ENCODE measurements around the gene SERBP1. TPM values are rescaled to one million over a fixed set of nuclear protein-coding genes. Genes with fewer than 3 reads are reported as not detected.
A peak's percentile ranks its signal among the peaks of the same experiment; 100 is the strongest.
"Not testable (repeated sequence)": the region's sequence is repeated elsewhere in the genome, so short reads cannot be mapped to it uniquely, and the experiment has no call there.

Gene SERBP1
- total RNA-seq, 1 donor from 2014 or later = 210 TPM

GRCh38 chr1:67440339-67440738 is 10.1 kb upstream of the SERBP1 start:
- no peak for DNase-seq

GRCh38 chr1:67439277-67440029 is 9.3 kb upstream of the SERBP1 start:
- no peak for DNase-seq

GRCh38 chr1:67437961-67438360 is 7.8 kb upstream of the SERBP1 start:
- no peak for DNase-seq

DNA sequence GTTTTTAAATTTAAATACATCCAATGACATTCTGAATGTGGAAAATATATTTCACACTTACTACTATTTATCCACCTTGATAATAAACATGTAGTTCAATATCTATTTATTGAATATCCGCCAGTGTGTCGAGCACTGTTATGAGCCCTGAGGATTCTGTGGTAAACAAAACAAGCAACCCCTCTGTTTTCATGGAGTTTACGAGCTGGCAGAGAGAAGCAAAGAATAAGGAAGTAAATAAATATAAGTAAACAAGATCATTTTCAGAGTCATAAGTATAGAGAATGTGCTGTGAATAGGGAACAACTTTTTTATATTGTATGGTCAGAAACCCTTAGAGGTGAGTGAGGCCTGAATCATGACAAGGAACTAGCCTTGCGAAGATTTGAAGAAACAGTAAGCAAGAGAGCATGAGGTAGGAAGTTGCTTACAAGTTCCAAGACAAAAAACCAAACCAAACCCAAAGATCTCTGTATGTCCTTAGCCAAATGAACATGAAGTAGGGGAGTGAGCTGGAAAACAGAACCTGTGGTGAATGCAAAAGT is 6.4 kb upstream of the SERBP1 start:
- DNase-seq = no peak

DNA sequence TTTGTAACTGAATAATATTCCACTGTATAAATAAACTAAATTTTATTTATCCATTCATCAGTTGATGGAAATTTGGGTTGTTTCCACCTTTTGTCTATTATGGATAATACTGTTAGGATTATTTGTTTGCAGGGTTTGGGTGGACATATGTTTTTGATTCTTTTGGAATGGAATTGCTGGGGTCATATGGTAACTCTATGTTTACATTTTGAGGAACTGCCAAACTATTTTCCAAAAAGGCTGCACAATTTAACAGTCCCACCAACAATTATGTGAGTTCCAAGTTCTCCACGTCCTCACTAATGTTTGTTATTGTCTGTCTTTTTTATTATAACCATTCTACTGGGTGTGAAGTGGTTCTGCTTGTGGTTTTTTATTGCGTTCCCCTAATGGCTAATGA is 4.3 kb upstream of the SERBP1 start:
- DNase-seq = peak; percentile 75

- DNase-seq = no peak
Measured at GRCh38 chr1:67433837-67434236, 3.6 kb upstream of the SERBP1 start.

DNA sequence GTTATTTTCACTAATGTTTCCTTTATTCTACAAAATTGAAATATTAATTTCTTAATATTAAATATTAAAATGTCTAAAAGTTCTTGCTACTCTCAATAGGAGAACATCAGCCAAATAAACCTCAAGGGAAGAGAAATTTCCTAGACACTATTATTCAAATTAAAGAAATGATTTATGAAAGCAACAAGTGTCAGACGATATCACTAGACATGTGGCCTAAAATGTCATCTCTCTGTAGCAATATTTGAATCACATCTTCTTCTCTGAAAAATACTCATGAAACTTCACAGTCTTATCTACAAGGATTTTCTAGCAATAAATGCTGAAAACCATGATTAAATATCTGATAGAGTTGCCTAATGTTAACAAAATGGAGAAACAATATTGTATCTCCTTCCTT is 2.5 kb upstream of the SERBP1 start:
- DNase-seq = no peak

DNA sequence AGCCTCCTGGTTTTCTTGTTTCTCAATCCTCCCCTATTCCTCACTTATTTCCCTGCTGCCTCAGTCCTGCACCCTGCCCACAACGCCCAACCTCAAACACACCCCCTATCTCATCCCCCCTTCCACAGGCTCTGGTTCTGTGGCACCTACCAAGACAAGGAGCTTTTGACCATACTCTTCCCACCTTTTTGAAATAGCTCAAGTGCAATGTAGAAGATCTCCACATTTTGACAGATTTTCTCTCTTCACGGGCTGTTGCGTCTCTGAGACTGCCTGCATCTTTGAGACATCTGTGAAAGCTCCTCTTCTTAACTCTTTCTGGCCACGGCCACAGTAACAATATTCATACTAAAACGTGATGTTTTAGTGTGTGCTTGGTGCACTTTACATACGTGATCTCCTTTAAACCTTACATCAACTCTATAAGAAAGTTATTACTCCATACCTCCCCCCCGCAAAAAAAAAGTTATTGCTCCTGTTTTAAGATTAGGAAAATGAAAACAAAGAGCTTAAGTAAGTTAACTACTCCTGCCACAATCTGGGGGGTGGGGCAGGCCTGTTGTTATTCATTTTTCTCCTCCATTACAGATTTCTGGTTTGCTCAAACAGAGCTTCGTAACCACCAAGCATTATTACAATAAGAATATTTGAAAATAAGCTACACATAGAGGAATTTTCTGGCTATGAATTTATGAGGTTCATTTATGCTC is 1.8 kb upstream of the SERBP1 start:
- no peak for DNase-seq

GRCh38 chr1:67431156-67431765 is 1.1 kb upstream of the SERBP1 start:
- no peak for DNase-seq

DNA sequence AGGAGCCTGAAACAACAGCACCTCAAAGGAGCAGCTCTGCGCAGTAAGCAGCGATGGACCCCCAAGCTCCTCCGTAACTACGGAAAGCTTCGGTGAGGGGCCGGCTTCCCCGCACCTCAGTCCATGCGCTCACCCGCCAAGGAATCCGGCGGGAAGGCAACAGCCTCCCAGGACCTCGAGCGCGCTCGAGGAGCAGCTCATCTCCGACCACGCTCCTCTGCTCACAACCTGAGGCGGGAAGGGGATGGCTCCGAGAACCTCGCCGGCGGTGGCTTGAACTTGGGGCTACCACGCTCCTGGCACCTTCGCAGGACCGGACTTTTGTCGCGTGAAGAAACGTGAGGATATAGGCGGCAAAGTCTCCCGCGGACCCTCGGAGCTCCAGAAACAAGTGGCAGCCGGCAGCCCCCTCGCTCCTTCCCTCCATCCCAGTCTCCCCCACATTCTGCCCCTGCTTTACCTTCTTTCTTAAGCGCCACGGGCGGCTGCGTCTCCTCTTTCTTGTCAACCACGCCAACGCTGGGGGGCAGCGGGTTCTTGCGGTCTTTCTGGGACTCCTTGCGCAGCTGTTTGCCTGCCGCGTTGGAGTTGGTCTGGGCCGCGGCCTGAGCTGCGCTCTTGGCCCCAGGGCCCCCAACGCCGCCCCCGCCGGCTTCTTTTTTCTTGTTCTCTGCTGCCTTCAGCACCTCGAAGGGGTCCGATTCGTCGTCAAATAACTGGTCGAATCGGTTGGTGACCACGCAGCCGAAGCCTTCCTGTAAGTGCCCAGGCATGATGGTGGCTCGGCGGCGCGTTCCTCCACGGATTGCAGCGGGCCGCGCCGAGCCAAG is 459 bp downstream of the SERBP1 start:
- DNase-seq = no peak

- peak; percentile 39 for DNase-seq
Measured at GRCh38 chr1:67429011-67429527, 1.1 kb downstream of the SERBP1 start.

DNA sequence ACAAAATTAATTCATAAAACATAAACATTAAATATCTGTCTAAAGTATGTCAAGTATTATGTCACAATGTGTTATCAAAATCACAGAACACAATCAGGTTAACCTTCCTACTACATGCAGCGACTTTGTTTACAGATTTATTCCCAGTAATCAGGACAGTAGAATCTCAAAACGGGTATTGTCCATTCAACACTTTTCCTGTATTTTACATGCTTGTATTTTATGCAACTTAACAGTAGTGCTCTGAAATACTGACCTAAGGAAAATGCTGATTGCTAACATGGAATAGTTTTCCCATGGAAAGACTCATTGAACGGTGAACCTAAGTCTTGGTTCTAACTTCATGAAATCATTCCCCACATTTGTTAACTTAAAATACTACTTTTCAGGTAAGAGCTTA is 2.3 kb downstream of the SERBP1 start:
- DNase-seq = no peak

- DNase-seq = no peak
Measured at GRCh38 chr1:67427465-67427864, 2.7 kb downstream of the SERBP1 start.

- no peak for DNase-seq
Measured at GRCh38 chr1:67420835-67421492, 9.2 kb downstream of the SERBP1 start.

GRCh38 chr1:67418839-67419586 is 11.2 kb downstream of the SERBP1 start:
- DNase-seq = no peak

DNA sequence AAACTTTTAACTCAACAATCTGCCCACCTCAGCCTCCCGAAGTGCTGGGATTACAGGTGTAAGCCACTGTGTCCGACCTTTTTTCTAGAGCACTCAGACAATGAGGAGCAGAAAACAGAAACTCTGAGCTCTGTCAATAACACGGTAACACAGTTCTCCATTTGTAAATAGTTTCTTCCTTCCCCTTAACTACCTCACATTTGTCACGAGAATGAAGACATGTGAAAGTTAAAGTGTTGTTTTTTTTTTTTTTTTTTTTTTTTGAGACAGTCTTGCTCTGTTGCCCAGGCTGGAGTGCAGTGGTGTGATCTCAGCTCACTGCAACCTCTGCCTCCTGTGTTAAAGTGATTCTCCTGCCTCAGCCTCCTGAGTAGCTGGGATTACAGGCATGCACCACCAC is 12.5 kb downstream of the SERBP1 start:
- DNase-seq = not testable (repeated sequence)

DNA sequence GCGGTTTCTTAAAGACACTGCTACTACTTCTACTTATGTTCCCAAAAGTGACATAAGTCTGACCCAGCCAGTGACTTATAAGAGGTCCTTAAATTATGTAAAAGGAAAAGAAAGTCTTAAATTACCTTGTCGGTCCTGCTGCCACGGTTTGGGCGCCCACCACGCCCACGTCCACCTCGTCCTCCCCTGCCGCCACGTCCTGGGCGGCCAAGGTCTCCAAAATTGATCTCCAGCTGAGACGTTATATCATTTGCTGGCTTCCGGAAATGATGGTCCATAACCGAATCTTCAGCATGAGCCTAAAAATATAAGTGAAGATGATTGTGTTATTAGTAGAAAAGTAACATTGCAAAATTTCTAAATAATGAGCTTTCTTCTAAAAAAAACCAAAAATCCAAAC is 15.2 kb downstream of the SERBP1 start:
- no peak for DNase-seq

GRCh38 chr1:67414574-67414973 is 15.6 kb downstream of the SERBP1 start:
- no peak for DNase-seq

DNA sequence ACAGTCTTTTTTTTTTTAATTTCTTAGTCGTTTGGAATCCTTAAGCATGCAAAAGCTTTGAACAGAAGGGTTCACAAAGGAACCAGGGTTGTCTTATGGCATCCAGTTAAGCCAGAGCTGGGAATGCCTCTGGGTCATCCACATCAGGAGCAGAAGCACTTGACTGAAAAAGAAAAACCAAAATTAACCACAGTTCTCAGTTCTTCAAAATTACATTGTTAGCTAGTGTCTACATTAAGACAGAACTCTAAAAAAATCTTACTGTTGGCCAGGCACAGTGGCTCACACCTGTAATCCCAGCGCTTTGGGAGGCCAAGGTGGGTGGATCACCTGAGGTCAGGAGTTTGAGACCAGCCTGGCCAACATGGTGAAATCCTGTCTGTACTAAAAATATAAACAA is 17.1 kb downstream of the SERBP1 start:
- DNase-seq = not testable (repeated sequence)

DNA sequence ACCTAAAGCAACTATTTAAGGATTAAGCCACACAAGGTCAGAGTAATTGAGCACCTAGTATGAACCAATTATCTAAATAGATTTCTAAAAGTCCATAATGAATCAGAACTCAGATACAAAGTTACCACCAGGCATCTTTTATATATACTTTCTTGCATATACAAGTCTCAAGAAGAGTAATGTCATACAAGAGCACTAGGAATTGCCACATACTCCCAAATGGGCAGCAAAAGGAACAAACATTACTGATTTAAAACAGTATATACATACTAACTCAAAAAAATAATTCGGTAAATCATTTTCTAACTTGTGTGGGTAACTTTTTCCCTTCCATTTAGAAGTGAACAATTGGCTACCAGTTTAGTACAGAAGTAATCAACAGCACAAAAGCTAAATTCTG is 22.1 kb downstream of the SERBP1 start:
- no peak for DNase-seq

DNA sequence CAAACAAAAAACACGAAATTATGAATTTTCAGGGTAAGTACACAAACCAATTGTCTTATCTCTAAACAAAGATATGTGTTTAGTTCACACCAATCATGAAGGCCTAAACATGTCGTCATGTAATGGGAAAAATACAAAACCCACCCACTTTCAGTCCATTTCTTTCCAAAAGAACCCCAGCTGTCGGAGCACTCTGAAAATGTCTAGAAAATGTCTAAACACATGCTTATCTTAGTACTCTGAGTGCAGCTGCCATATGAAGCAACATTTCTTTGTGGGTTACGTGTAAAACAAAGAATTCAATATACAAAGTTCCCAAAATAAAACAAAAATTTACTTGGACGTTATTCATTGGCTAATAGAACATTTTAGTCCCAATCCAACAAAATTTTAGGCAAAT is 22.7 kb downstream of the SERBP1 start:
- DNase-seq = no peak
